Breast epithelium (tissue), 3 donors: ENCODE measurements around the gene ZNF239.

Source experiments
- CTCF ChIP-seq, 3 donors: fragments of 450-650 bp; IDR thresholded peaks; one replicate each; pipeline ENCODE4 v1.5.1; 2016 to 2017; ENCODE audit warnings: antibody characterized with exemption in 3 of 3, mild to moderate bottlenecking in 3 of 3, moderate library complexity in 3 of 3
- POLR2A ChIP-seq: fragments of 450-650 bp; IDR thresholded peaks from one replicate; pipeline ENCODE4 v1.6.1; 2016; ENCODE audit warnings: antibody characterized with exemption, mild to moderate bottlenecking, moderate library complexity

- no peak for TF ChIP-seq CTCF (IDR thresholded peaks at IDR 0.05)
- no peak for TF ChIP-seq POLR2A
These were observed 17.2 kb downstream of the ZNF239 start for GRCh38 chr10:43557214-43557613.
